ENCODE data around the gene MACROD2.
"Not testable (repeated sequence)": the region's sequence is repeated elsewhere in the genome, so short reads cannot be mapped to it uniquely, and the experiment has no call there.

The MACROD2 gene

GRCh38 chr20:15140286-15140685, 1145.0 kb downstream of the MACROD2 start:
- TF ChIP-seq CTCF (IDR thresholded peaks at IDR 0.05; ENCODE audit: insufficient read depth, low read length, poor library complexity, severe bottlenecking): no peak
- Histone ChIP-seq H3K27me3 (replicated peaks; ENCODE audit: control insufficient read depth, insufficient read depth, low read length) (no peaks in the 10 kb centered on the region), H3K4me3 (replicated peaks; ENCODE audit: low read depth, low read length) (no peak overlapping the region), H3K36me3 (ENCODE audit: control insufficient read depth, insufficient read depth, low read length) (no peaks in the 10 kb centered on the region)
- DNase-seq (ENCODE audit: extremely low read depth, insufficient read length): no peak

- not testable (repeated sequence) for H3K27me3 ChIP-seq (replicated peaks; ENCODE audit: control insufficient read depth, insufficient read depth, low read length); DNase-seq (ENCODE audit: extremely low read depth, insufficient read length); H3K36me3 ChIP-seq (ENCODE audit: control insufficient read depth, insufficient read depth, low read length); H3K4me3 ChIP-seq (replicated peaks; ENCODE audit: low read depth, low read length)
Observed at GRCh38 chr20:15140940-15141339, 1145.6 kb downstream of the MACROD2 start.

- no peaks in the 10 kb centered on the region for H3K27me3 ChIP-seq (replicated peaks; ENCODE audit: control insufficient read depth, insufficient read depth, low read length)
- no peak for TF ChIP-seq CTCF (IDR thresholded peaks at IDR 0.05; ENCODE audit: insufficient read depth, low read length, poor library complexity, severe bottlenecking)
- DNase-seq (ENCODE audit: extremely low read depth, insufficient read length): no peak
- H3K36me3 ChIP-seq (ENCODE audit: control insufficient read depth, insufficient read depth, low read length): no peaks in the 10 kb centered on the region
- H3K4me3 ChIP-seq (replicated peaks; ENCODE audit: low read depth, low read length): no peak overlapping the region
Observed at GRCh38 chr20:15141861-15142260, 1146.5 kb downstream of the MACROD2 start.

GRCh38 chr20:15143478-15143877, 1148.2 kb downstream of the MACROD2 start:
- Histone ChIP-seq H3K36me3 (ENCODE audit: control insufficient read depth, insufficient read depth, low read length) (no peaks in the 10 kb centered on the region), H3K27me3 (replicated peaks; ENCODE audit: control insufficient read depth, insufficient read depth, low read length) (no peaks in the 10 kb centered on the region), H3K4me3 (replicated peaks; ENCODE audit: low read depth, low read length) (no peak overlapping the region)
- DNase-seq (ENCODE audit: extremely low read depth, insufficient read length): no peak
- no peak for TF ChIP-seq CTCF (IDR thresholded peaks at IDR 0.05; ENCODE audit: insufficient read depth, low read length, poor library complexity, severe bottlenecking)

- no peak for TF ChIP-seq CTCF (IDR thresholded peaks at IDR 0.05; ENCODE audit: insufficient read depth, low read length, poor library complexity, severe bottlenecking)
- H3K36me3 ChIP-seq (ENCODE audit: control insufficient read depth, insufficient read depth, low read length): no peaks in the 10 kb centered on the region
- no peaks in the 10 kb centered on the region for H3K27me3 ChIP-seq (replicated peaks; ENCODE audit: control insufficient read depth, insufficient read depth, low read length)
- no peak overlapping the region for H3K4me3 ChIP-seq (replicated peaks; ENCODE audit: low read depth, low read length)
- no peak for DNase-seq (ENCODE audit: extremely low read depth, insufficient read length)
Observed at GRCh38 chr20:15144916-15145315, 1149.6 kb downstream of the MACROD2 start.

DNA sequence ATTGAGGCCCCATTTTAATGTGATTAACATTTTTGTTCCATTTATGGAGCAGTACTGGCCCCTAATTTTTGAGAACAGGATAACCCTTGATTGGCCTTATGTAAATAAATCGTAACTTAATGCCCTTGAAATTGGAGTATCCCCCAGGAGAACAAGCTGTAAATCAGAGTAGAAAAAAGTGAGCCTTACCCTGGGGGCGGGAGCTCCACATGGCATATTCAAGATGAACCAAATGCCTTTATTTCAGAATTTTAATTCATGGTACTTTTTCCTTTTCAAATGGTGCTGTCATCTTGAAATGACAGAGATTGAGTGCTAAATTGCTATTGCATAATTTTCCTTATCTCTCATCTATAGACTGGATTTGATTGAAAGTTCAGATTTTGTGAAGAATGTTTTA, 1151.6 kb downstream of the MACROD2 start:
- H3K27me3 ChIP-seq (replicated peaks; ENCODE audit: control insufficient read depth, insufficient read depth, low read length): no peaks in the 10 kb centered on the region
- H3K36me3 ChIP-seq (ENCODE audit: control insufficient read depth, insufficient read depth, low read length): no peaks in the 10 kb centered on the region
- DNase-seq (ENCODE audit: extremely low read depth, insufficient read length): no peak
- TF ChIP-seq CTCF (IDR thresholded peaks at IDR 0.05; ENCODE audit: insufficient read depth, low read length, poor library complexity, severe bottlenecking): no peak
- H3K4me3 ChIP-seq (replicated peaks; ENCODE audit: low read depth, low read length): no peak overlapping the region

All from GM06990 (cell line).